Measurements from ENCODE around the gene NFATC2.

The NFATC2 gene

DNA sequence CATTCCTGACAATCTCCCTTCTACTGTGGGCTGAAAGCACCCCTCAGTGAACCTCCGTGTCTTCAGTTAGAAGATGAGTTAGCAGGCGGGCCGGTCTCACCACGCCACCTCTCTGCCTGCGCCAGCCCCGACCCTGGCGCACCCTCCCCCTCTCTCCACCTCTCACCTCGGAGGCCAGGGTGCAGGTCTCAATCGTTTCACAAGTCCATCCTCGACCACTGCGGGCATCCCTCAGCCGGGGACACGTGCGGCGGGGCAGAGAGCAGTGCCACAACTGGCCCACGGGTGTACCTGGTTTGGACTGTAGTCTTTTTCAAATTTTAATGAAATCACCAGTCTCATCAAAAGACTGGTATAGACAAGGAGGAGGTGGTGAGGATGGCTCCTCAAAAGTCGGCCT is 34.4 kb downstream of the NFATC2 start:
- DNase-seq (ENCODE audit: low read depth, low spot score) = no peak
- Histone ChIP-seq H3K9me3 (ENCODE audit: insufficient read depth, low read length) (no peaks in the 10 kb centered on the region), H3K9ac (ENCODE audit: insufficient read length, low read depth) (no peak overlapping the region), H3K36me3 (ENCODE audit: insufficient read depth, insufficient read length, low read length) (no peaks in the 10 kb centered on the region), H3K4me1 (ENCODE audit: insufficient read depth, insufficient read length) (no peaks in the 10 kb centered on the region), H3K27me3 (ENCODE audit: insufficient read depth, insufficient read length) (no peaks in the 10 kb centered on the region), H3K4me3 (ENCODE audit: insufficient read length, low read depth) (no peak overlapping the region)
- TF ChIP-seq SUZ12 (IDR thresholded peaks at IDR 0.05; ENCODE audit: extremely low read depth, insufficient read depth, insufficient read length) (no peak), YY1 (IDR thresholded peaks at IDR 0.05; ENCODE audit: insufficient read depth, insufficient read length) (no peak), ZNF274 (IDR thresholded peaks at IDR 0.05; ENCODE audit: low read depth, low read length) (no peak)

DNA sequence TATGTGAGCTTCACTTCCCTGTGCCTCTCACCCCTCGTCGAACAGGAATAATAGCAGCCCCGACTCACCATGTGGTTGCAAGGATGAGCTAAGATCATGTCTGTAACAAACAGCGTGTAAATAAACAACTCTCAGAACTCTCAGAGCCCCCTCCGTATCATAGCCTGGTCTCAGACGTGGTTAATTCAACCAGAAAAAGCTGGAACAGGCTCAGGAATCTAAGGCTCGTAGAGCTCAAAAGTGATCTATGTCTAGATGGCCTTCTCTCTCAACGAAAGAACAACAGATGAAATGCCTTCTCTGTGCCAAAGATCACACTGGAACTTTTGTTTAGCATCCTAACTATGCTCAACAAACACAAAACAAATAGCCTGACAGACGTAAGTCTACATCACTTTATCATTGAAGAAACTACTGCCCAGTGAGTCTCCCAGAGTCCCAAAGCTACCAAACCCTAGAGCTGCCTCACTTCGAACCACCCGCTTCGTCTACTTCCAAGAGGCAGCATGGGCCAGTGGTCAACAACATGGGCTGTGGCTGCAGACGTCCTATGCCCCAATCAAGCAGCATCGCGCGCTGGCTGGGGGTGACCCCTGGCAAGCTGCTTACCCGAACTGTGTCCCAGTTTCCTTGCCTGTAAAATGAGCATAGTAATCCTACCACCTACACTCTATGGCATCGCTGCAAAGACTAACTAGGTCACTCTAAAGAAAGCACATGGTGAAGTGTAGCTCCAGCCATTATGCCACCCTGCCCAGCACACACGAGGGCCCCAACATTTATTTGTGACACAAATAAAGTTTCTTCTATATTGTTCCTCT is 35.1 kb downstream of the NFATC2 start:
- TF ChIP-seq YY1 (IDR thresholded peaks at IDR 0.05; ENCODE audit: insufficient read depth, insufficient read length) (no peak), ZNF274 (IDR thresholded peaks at IDR 0.05; ENCODE audit: low read depth, low read length) (no peak), SUZ12 (IDR thresholded peaks at IDR 0.05; ENCODE audit: extremely low read depth, insufficient read depth, insufficient read length) (no peak)
- Histone ChIP-seq H3K27me3 (ENCODE audit: insufficient read depth, insufficient read length) (no peaks in the 10 kb centered on the region), H3K4me3 (ENCODE audit: insufficient read length, low read depth) (no peak overlapping the region), H3K9me3 (ENCODE audit: insufficient read depth, low read length) (no peaks in the 10 kb centered on the region), H3K4me1 (ENCODE audit: insufficient read depth, insufficient read length) (no peaks in the 10 kb centered on the region), H3K36me3 (ENCODE audit: insufficient read depth, insufficient read length, low read length) (no peaks in the 10 kb centered on the region), H3K9ac (ENCODE audit: insufficient read length, low read depth) (no peak overlapping the region)
- DNase-seq (ENCODE audit: low read depth, low spot score) = no peak

DNA sequence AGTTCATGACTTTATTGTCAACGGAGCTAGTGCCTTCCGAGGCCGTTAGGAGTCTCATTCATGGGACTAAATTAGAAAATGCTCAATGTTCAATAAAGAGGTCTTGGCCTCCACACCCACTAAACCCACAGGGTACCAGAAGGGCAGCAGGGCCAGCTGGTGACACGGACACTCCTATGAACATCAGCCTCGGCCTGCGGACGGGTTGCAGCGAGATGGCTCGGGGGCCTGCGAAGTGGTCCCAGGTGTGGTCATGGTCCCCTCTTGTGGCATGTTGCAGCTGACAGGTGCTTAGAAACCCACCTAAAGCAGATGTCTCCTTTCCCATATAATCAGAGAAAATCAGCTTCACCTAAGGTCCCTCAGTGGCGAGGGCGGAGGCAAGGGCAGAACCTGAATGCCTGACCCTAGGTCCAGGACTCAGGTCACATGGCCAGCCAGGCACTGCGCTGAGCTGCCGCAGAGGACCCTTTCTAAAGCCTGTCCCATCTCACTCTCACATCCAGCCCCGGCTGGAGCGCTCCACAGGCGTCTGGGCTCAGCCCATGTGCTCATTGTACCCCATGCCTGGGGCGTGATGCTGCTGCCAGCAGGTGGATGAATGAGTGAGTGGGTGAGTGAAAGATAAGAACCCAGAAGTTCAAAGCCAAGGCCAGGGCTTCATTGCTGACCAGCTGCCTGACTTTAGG is 35.8 kb downstream of the NFATC2 start:
- TF ChIP-seq ZNF274 (IDR thresholded peaks at IDR 0.05; ENCODE audit: low read depth, low read length) (no peak), SUZ12 (IDR thresholded peaks at IDR 0.05; ENCODE audit: extremely low read depth, insufficient read depth, insufficient read length) (no peak), YY1 (IDR thresholded peaks at IDR 0.05; ENCODE audit: insufficient read depth, insufficient read length) (no peak)
- Histone ChIP-seq H3K27me3 (ENCODE audit: insufficient read depth, insufficient read length) (no peaks in the 10 kb centered on the region), H3K9me3 (ENCODE audit: insufficient read depth, low read length) (no peaks in the 10 kb centered on the region), H3K36me3 (ENCODE audit: insufficient read depth, insufficient read length, low read length) (no peaks in the 10 kb centered on the region), H3K9ac (ENCODE audit: insufficient read length, low read depth) (no peak overlapping the region), H3K4me1 (ENCODE audit: insufficient read depth, insufficient read length) (no peaks in the 10 kb centered on the region), H3K4me3 (ENCODE audit: insufficient read length, low read depth) (no peak overlapping the region)
- no peak for DNase-seq (ENCODE audit: low read depth, low spot score)

DNA sequence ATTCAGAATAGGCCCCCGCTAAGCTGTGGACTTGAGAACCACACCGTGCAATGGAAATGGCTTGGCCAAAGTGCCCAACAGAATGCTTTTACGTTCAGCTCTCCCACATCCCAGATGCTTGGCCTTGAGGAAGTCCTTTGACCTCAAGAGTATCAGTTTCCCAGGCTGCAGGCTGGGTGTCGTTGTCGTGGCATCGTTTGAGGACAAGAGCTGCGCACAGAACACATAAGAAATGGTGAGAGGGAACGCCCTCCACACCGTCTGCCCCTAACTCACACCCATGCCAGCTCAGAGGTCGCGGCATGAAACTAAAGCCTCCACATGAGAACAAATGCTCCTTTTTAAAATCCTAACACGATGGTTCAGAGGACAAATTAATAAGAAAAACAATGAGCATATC is 37.0 kb downstream of the NFATC2 start:
- Histone ChIP-seq H3K9ac (ENCODE audit: insufficient read length, low read depth) (no peak overlapping the region), H3K27me3 (ENCODE audit: insufficient read depth, insufficient read length) (no peaks in the 10 kb centered on the region), H3K9me3 (ENCODE audit: insufficient read depth, low read length) (no peaks in the 10 kb centered on the region), H3K4me3 (ENCODE audit: insufficient read length, low read depth) (no peak overlapping the region), H3K4me1 (ENCODE audit: insufficient read depth, insufficient read length) (no peaks in the 10 kb centered on the region), H3K36me3 (ENCODE audit: insufficient read depth, insufficient read length, low read length) (no peaks in the 10 kb centered on the region)
- no peak for DNase-seq (ENCODE audit: low read depth, low spot score)
- TF ChIP-seq ZNF274 (IDR thresholded peaks at IDR 0.05; ENCODE audit: low read depth, low read length) (no peak), SUZ12 (IDR thresholded peaks at IDR 0.05; ENCODE audit: extremely low read depth, insufficient read depth, insufficient read length) (no peak), YY1 (IDR thresholded peaks at IDR 0.05; ENCODE audit: insufficient read depth, insufficient read length) (no peak)

DNA sequence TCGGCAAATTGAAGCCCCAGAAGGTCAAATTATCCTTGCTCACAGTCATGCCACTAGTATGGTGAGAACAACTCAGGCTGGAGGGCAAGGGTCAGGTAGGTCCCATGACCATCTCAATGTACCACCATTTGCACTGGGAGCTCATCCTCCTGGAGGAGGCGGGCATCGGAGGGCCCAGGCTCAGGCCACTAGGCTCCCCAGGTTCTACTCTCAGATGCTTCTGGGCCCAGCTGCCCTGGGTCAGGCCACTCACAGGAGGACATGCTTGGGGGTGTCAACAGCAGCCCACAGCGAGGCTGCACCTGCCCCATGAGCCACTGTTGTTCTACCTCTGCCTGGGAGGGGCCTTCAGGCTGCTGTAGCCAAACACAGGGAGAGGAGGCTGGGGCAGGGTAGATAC is 39.1 kb downstream of the NFATC2 start:
- H3K9me3 ChIP-seq (ENCODE audit: insufficient read depth, low read length) = no peaks in the 10 kb centered on the region
- no peaks in the 10 kb centered on the region for H3K4me1 ChIP-seq (ENCODE audit: insufficient read depth, insufficient read length)
- H3K36me3 ChIP-seq (ENCODE audit: insufficient read depth, insufficient read length, low read length) = no peaks in the 10 kb centered on the region
- no peak for DNase-seq (ENCODE audit: low read depth, low spot score)
- H3K27me3 ChIP-seq (ENCODE audit: insufficient read depth, insufficient read length) = no peaks in the 10 kb centered on the region
- TF ChIP-seq ZNF274 (IDR thresholded peaks at IDR 0.05; ENCODE audit: low read depth, low read length) = no peak
- no peak for TF ChIP-seq YY1 (IDR thresholded peaks at IDR 0.05; ENCODE audit: insufficient read depth, insufficient read length)
- TF ChIP-seq SUZ12 (IDR thresholded peaks at IDR 0.05; ENCODE audit: extremely low read depth, insufficient read depth, insufficient read length) = no peak
- H3K9ac ChIP-seq (ENCODE audit: insufficient read length, low read depth) = no peak overlapping the region
- no peak overlapping the region for H3K4me3 ChIP-seq (ENCODE audit: insufficient read length, low read depth)

DNA sequence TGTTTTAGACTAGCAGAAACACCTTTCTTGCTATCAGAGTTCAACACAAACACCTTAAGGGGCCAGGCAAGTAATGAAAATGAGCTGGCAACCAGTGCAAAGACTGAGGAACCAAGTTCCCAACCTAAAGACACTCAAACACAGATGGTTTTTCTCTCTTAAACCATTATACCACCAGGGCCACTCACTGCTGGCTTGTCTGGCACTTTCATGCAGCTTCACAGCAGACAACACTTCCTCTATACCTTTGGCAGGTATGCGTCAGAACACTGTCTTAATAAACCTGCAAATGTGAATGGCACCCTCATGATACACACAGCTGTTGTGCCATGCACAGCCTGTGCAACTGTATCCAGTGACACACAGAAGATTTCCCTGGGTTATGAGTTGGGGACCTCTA is 41.6 kb downstream of the NFATC2 start:
- no peak for DNase-seq (ENCODE audit: low read depth, low spot score)
- Histone ChIP-seq H3K4me3 (ENCODE audit: insufficient read length, low read depth) (no peak overlapping the region), H3K9ac (ENCODE audit: insufficient read length, low read depth) (no peak overlapping the region), H3K36me3 (ENCODE audit: insufficient read depth, insufficient read length, low read length) (no peaks in the 10 kb centered on the region), H3K9me3 (ENCODE audit: insufficient read depth, low read length) (no peaks in the 10 kb centered on the region), H3K27me3 (ENCODE audit: insufficient read depth, insufficient read length) (no peaks in the 10 kb centered on the region), H3K4me1 (ENCODE audit: insufficient read depth, insufficient read length) (peaks cover 4% of the 10 kb centered on the region)
- no peak for TF ChIP-seq ZNF274 (IDR thresholded peaks at IDR 0.05; ENCODE audit: low read depth, low read length)
- no peak for TF ChIP-seq SUZ12 (IDR thresholded peaks at IDR 0.05; ENCODE audit: extremely low read depth, insufficient read depth, insufficient read length)
- no peak for TF ChIP-seq YY1 (IDR thresholded peaks at IDR 0.05; ENCODE audit: insufficient read depth, insufficient read length)

DNA sequence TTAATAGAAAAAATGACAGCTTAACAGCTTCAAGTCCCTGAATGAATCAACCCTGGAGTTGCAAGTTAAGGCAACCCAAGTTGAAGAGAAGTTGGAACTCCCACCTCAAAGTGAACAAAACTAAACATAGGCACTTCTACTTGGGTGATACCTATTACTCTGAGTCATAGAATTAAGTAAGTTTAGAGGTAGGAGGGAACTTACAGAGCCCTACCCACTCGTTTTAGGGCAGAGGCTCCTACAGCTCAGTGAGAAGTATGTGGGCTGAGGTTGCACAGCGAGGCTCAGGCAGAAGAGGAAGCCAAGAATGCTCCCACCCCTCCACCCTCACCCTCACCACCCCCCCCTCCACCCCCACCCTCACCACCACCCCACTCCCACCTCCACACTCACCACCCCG is 42.2 kb downstream of the NFATC2 start:
- Histone ChIP-seq H3K36me3 (ENCODE audit: insufficient read depth, insufficient read length, low read length) (no peaks in the 10 kb centered on the region), H3K4me1 (ENCODE audit: insufficient read depth, insufficient read length) (peaks cover 4% of the 10 kb centered on the region), H3K27me3 (ENCODE audit: insufficient read depth, insufficient read length) (no peaks in the 10 kb centered on the region), H3K4me3 (ENCODE audit: insufficient read length, low read depth) (no peak overlapping the region), H3K9ac (ENCODE audit: insufficient read length, low read depth) (no peak overlapping the region), H3K9me3 (ENCODE audit: insufficient read depth, low read length) (no peaks in the 10 kb centered on the region)
- no peak for TF ChIP-seq ZNF274 (IDR thresholded peaks at IDR 0.05; ENCODE audit: low read depth, low read length)
- TF ChIP-seq YY1 (IDR thresholded peaks at IDR 0.05; ENCODE audit: insufficient read depth, insufficient read length) = no peak
- TF ChIP-seq SUZ12 (IDR thresholded peaks at IDR 0.05; ENCODE audit: extremely low read depth, insufficient read depth, insufficient read length) = no peak
- DNase-seq (ENCODE audit: low read depth, low spot score) = no peak

Data from NT2/D1 (cell line).